Hepatocyte (in vitro differentiated cells): ENCODE data around the gene KIFC3. TPM values are rescaled to one million over a fixed set of nuclear protein-coding genes. Genes with fewer than 3 reads are reported as not detected.
A peak's percentile ranks its signal among the peaks of the same experiment; 100 is the strongest.
"Not testable (repeated sequence)": the region's sequence is repeated elsewhere in the genome, so short reads cannot be mapped to it uniquely, and the experiment has no call there.

Experiments used
- DNase-seq: peaks from one replicate; pipeline ENCODE4 v3.0.0-alpha.2; 2016; ENCODE audit warnings: low spot score
- H2AFZ ChIP-seq: fragments of 200-600 bp; sonication (generic); 2 replicates; pipeline ENCODE4 v1.6.0; 2016; ENCODE audit warnings: antibody characterized with exemption, mild to moderate bottlenecking
- H3K27ac ChIP-seq: fragments of 200-600 bp; sonication (generic); 2 replicates; pipeline ENCODE4 v1.5.1; 2016; ENCODE audit warnings: mild to moderate bottlenecking
- H3K27me3 ChIP-seq: fragments of 200-600 bp; sonication (generic); 2 replicates; pipeline ENCODE4 v1.6.1; 2016
- H3K36me3 ChIP-seq: fragments of 200-600 bp; sonication (generic); replicated peaks from 2 replicates; pipeline ENCODE4 v1.5.1; 2016; ENCODE audit warnings: low read depth; ENCODE audit not compliant: insufficient read depth
- H3K4me1 ChIP-seq: fragments of 200-600 bp; sonication (generic); 2 replicates; pipeline ENCODE4 v1.5.1; 2016; ENCODE audit warnings: mild to moderate bottlenecking, moderate library complexity; ENCODE audit not compliant: insufficient read depth
- H3K4me2 ChIP-seq: fragments of 200-600 bp; sonication (generic); 2 replicates; pipeline ENCODE4 v1.6.0; 2016
- H3K4me3 ChIP-seq: fragments of 200-600 bp; sonication (generic); 2 replicates; pipeline ENCODE4 v1.5.1; 2016; ENCODE audit warnings: mild to moderate bottlenecking
- H3K79me2 ChIP-seq: fragments of 200-600 bp; sonication (generic); 2 replicates; pipeline ENCODE4 v1.6.0; 2017; ENCODE audit warnings: mild to moderate bottlenecking
- H3K9me2 ChIP-seq: fragments of 200-600 bp; sonication (generic); replicated peaks from 2 replicates; pipeline ENCODE4 v1.6.0; 2017; ENCODE audit warnings: mild to moderate bottlenecking; ENCODE audit not compliant: insufficient read depth
- H3K9me3 ChIP-seq: fragments of 200-600 bp; sonication (generic); 2 replicates; pipeline ENCODE4 v1.5.1; 2016; ENCODE audit warnings: low read depth, mild to moderate bottlenecking
- H4K20me1 ChIP-seq: fragments of 200-600 bp; sonication (generic); 2 replicates; pipeline ENCODE4 v1.6.0; 2016; ENCODE audit warnings: mild to moderate bottlenecking; ENCODE audit not compliant: insufficient read depth, poor library complexity, severe bottlenecking
- CTCF ChIP-seq: fragments of 200-600 bp; sonication (generic); IDR thresholded peaks from 2 replicates; pipeline ENCODE4 v1.5.1; 2016; ENCODE audit warnings: antibody characterized with exemption, mild to moderate bottlenecking; ENCODE audit not compliant: poor library complexity
- EZH2 ChIP-seq: fragments of 200-600 bp; sonication (generic); IDR thresholded peaks from 2 replicates; pipeline ENCODE4 v1.6.1; 2016; ENCODE audit warnings: antibody characterized with exemption, mild to moderate bottlenecking, borderline replicate concordance
- EZH2phosphoT487 ChIP-seq: fragments of 200-600 bp; sonication (generic); IDR thresholded peaks from one replicate; pipeline ENCODE4 v1.6.1; 2018; ENCODE audit warnings: antibody characterized with exemption, mild to moderate bottlenecking, low read depth, moderate library complexity; ENCODE audit not compliant: unreplicated experiment, severe bottlenecking
- WGBS: methylation state at CpG from one replicate; pipeline ENCODE4 v1.1.6; 2016; ENCODE audit warnings: low lambda C conversion rate; ENCODE audit errors: missing lambda C conversion rate; 5-methylcytosine and 5-hydroxymethylcytosine counted together
- polyA plus RNA-seq: library from polyadenylated mRNA; unstranded; fragments of >200 nt; fragmentation: Nextera tagmentation; extraction: Ambion mirVana; gene quantifications from 2 replicates; pipeline ENCODE4 v1.2.1, GENCODE V29; 2016
- total RNA-seq: library from RNA; depleted of rRNA; stranded (reverse); fragments of >200 nt; gene quantifications from 2 replicates; pipeline ENCODE4 v1.2.3, GENCODE V29; 2014

The KIFC3 gene
- total and polyA plus RNA-seq, 2 experiments from 2014 or later = 49.7 to 55.3 TPM

GRCh38 chr16:57783116-57783515 lies 19.2 kb downstream of the KIFC3 start:
- DNase-seq = no peak
- peak overlapping the region; percentile 12 for H3K27ac ChIP-seq
- H3K9me2 ChIP-seq = no peaks in the 10 kb centered on the region
- TF ChIP-seq CTCF (no peak), EZH2phosphoT487 (no peak), EZH2 (no peak)
- no peak overlapping the region for H2AFZ ChIP-seq
- no peaks in the 10 kb centered on the region for H4K20me1 ChIP-seq
- H3K9me3 ChIP-seq = no peaks in the 10 kb centered on the region
- H3K27me3 ChIP-seq = no peaks in the 10 kb centered on the region
- H3K4me3 ChIP-seq = no peak overlapping the region
- H3K4me1 ChIP-seq = no peaks in the 10 kb centered on the region
- H3K79me2 ChIP-seq = no peaks in the 10 kb centered on the region
- no peak overlapping the region for H3K4me2 ChIP-seq
- 89% methylated on average over 4 of the region's 4 CpGs for WGBS
- H3K36me3 ChIP-seq = no peaks in the 10 kb centered on the region

- H3K4me3 ChIP-seq, H2AFZ ChIP-seq, H3K36me3 ChIP-seq, H3K4me2 ChIP-seq, H3K9me3 ChIP-seq, H3K79me2 ChIP-seq, H4K20me1 ChIP-seq, H3K27me3 ChIP-seq, H3K9me2 ChIP-seq, H3K4me1 ChIP-seq, DNase-seq: not testable (repeated sequence)
- 80% methylated on average over 11 of the region's 11 CpGs for WGBS
- H3K27ac ChIP-seq = peak overlapping the region; percentile 65
Measured at GRCh38 chr16:57782607-57783055, 19.7 kb downstream of the KIFC3 start.

DNA sequence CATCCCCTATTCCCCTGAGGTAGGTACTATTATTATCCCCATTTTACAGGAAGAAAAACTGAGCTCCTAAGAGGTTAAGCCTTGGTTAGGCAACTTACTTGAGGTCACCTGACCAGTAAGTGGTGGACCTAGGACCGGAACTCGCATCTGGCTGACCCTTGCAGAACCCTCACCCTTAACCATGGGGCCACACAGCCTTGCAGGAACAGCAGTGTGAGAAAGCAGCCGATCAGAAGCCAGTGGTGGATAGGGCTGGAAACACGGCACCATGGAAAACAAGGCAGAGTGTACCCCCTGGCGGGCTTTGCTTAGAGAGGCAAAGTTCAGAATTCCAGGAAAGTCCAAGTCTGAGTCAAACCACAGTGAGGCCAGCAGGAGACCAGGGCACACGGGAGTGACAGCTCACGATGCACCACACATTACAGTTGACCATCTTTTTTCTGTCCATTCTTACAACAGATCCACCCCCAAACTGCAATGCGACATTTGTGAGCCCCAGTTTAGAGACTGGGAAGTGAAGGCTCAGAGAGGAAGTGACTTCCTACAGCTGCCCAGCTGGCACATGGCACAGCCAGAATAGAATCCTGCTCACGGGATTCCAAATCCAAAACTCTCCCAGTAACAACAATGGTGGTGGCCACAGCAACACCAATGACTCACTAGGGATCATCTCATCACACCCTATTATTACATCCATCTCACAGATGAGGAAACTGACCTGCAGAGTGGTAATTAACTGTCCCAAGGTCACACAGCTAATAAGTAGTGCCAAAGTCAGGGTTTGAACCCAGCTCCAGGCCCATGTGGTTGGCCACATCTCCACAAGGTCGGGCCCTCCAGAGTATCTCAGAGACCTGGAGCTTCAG lies 20.3 kb downstream of the KIFC3 start:
- H3K4me1 ChIP-seq = no peaks in the 10 kb centered on the region

More for the DNA sequence above, 20.3 kb downstream of the KIFC3 start:
- Histone ChIP-seq H4K20me1 (no peaks in the 10 kb centered on the region), H3K4me2 (no peak overlapping the region), H3K36me3 (no peaks in the 10 kb centered on the region), H3K79me2 (no peaks in the 10 kb centered on the region), H3K4me3 (no peak overlapping the region), H3K27me3 (no peaks in the 10 kb centered on the region), H3K9me2 (no peaks in the 10 kb centered on the region), H2AFZ (no peak overlapping the region), H3K27ac (peak overlapping the region; percentile 65), H3K9me3 (no peaks in the 10 kb centered on the region)
- TF ChIP-seq EZH2 (no peak), CTCF (no peak), EZH2phosphoT487 (no peak)
- 84% methylated on average over 10 of the region's 10 CpGs for WGBS
- DNase-seq = peak; percentile 51
